ENCODE data around the gene FREM2. TPM values are rescaled to one million over a fixed set of nuclear protein-coding genes. Genes with fewer than 3 reads are reported as not detected.

The FREM2 gene
- total RNA-seq, 1 donor from 2014 or later = 2.8 TPM

GRCh38 chr13:38661010-38661675, 25.7 kb upstream of the FREM2 start:
- no peak overlapping the region for H3K4me3 ChIP-seq (ENCODE audit: insufficient read depth, low read depth, low read length)
- H3K79me2 ChIP-seq (ENCODE audit: insufficient read depth, low read length) = no peaks in the 10 kb centered on the region
- Mint-ChIP-seq H3K4me3 (ENCODE audit: unreplicated experiment) (no peak overlapping the region), H3K9me3 (ENCODE audit: unreplicated experiment) (no peaks in the 10 kb centered on the region), H3K27me3 (ENCODE audit: low read depth, unreplicated experiment) (no peaks in the 10 kb centered on the region), H3K27ac (ENCODE audit: unreplicated experiment) (peak overlapping the region; percentile 53), H3K36me3 (ENCODE audit: low read depth, unreplicated experiment) (no peaks in the 10 kb centered on the region), H3K4me1 (ENCODE audit: low read depth, unreplicated experiment) (peaks cover 23% of the 10 kb centered on the region)
- H3K27me3 ChIP-seq (ENCODE audit: insufficient read depth, low read length) = no peaks in the 10 kb centered on the region
- H3K9me3 ChIP-seq (ENCODE audit: insufficient read depth, low read depth, low read length) = no peaks in the 10 kb centered on the region
- TF ChIP-seq EZH2 (IDR thresholded peaks at IDR 0.05; ENCODE audit: insufficient read depth, low read length) = no peak
- TF ChIP-seq, protein P1, sequence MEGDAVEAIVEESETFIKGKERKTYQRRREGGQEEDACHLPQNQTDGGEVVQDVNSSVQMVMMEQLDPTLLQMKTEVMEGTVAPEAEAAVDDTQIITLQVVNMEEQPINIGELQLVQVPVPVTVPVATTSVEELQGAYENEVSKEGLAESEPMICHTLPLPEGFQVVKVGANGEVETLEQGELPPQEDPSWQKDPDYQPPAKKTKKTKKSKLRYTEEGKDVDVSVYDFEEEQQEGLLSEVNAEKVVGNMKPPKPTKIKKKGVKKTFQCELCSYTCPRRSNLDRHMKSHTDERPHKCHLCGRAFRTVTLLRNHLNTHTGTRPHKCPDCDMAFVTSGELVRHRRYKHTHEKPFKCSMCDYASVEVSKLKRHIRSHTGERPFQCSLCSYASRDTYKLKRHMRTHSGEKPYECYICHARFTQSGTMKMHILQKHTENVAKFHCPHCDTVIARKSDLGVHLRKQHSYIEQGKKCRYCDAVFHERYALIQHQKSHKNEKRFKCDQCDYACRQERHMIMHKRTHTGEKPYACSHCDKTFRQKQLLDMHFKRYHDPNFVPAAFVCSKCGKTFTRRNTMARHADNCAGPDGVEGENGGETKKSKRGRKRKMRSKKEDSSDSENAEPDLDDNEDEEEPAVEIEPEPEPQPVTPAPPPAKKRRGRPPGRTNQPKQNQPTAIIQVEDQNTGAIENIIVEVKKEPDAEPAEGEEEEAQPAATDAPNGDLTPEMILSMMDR (IDR thresholded peaks at IDR 0.05; ENCODE audit: insufficient read depth, low read depth, low read length) = no peak
- DNase-seq (ENCODE audit: low read depth) = peak; percentile 24
- no peaks in the 10 kb centered on the region for H4K20me1 ChIP-seq (ENCODE audit: insufficient read depth, low read length)
- no peak overlapping the region for H3K4me2 ChIP-seq (ENCODE audit: low read length)
- H3K4me1 ChIP-seq (ENCODE audit: insufficient read depth, low read length) = no peaks in the 10 kb centered on the region
- H3K36me3 ChIP-seq (ENCODE audit: insufficient read depth, low read length) = no peaks in the 10 kb centered on the region
- H2AFZ ChIP-seq (ENCODE audit: low read depth, low read length) = no peak overlapping the region
- no peak for FAIRE-seq
- H3K27ac ChIP-seq (ENCODE audit: low read depth, low read length) = no peak overlapping the region
- H3K9ac ChIP-seq (ENCODE audit: low read length) = no peak overlapping the region

GRCh38 chr13:38662362-38662761, 24.5 kb upstream of the FREM2 start:
- H2AFZ ChIP-seq (ENCODE audit: low read depth, low read length) = no peak overlapping the region
- H4K20me1 ChIP-seq (ENCODE audit: insufficient read depth, low read length) = no peaks in the 10 kb centered on the region
- Mint-ChIP-seq H3K4me3 (ENCODE audit: unreplicated experiment) (no peak overlapping the region), H3K4me1 (ENCODE audit: low read depth, unreplicated experiment) (peaks cover 13% of the 10 kb centered on the region), H3K9me3 (ENCODE audit: unreplicated experiment) (no peaks in the 10 kb centered on the region), H3K27ac (ENCODE audit: unreplicated experiment) (no peak overlapping the region), H3K27me3 (ENCODE audit: low read depth, unreplicated experiment) (no peaks in the 10 kb centered on the region), H3K36me3 (ENCODE audit: low read depth, unreplicated experiment) (no peaks in the 10 kb centered on the region)
- TF ChIP-seq, protein P1 (IDR thresholded peaks at IDR 0.05; ENCODE audit: insufficient read depth, low read depth, low read length) = no peak
- no peak for TF ChIP-seq EZH2 (IDR thresholded peaks at IDR 0.05; ENCODE audit: insufficient read depth, low read length)
- H3K9me3 ChIP-seq (ENCODE audit: insufficient read depth, low read depth, low read length) = no peaks in the 10 kb centered on the region
- H3K9ac ChIP-seq (ENCODE audit: low read length) = no peak overlapping the region
- H3K36me3 ChIP-seq (ENCODE audit: insufficient read depth, low read length) = no peaks in the 10 kb centered on the region
- DNase-seq (ENCODE audit: low read depth) (peak; percentile 81), FAIRE-seq (no peak)
- H3K27me3 ChIP-seq (ENCODE audit: insufficient read depth, low read length) = no peaks in the 10 kb centered on the region
- H3K4me3 ChIP-seq (ENCODE audit: insufficient read depth, low read depth, low read length) = no peak overlapping the region
- no peaks in the 10 kb centered on the region for H3K4me1 ChIP-seq (ENCODE audit: insufficient read depth, low read length)
- H3K27ac ChIP-seq (ENCODE audit: low read depth, low read length) = no peak overlapping the region
- H3K4me2 ChIP-seq (ENCODE audit: low read length) = no peak overlapping the region
- no peaks in the 10 kb centered on the region for H3K79me2 ChIP-seq (ENCODE audit: insufficient read depth, low read length)

GRCh38 chr13:38664906-38665305, 22.0 kb upstream of the FREM2 start:
- DNase-seq (ENCODE audit: low read depth) (no peak), FAIRE-seq (no peak)
- Mint-ChIP-seq H3K9me3 (ENCODE audit: unreplicated experiment) (no peaks in the 10 kb centered on the region), H3K36me3 (ENCODE audit: low read depth, unreplicated experiment) (no peaks in the 10 kb centered on the region), H3K27me3 (ENCODE audit: low read depth, unreplicated experiment) (no peaks in the 10 kb centered on the region), H3K4me1 (ENCODE audit: low read depth, unreplicated experiment) (peaks cover 13% of the 10 kb centered on the region), H3K27ac (ENCODE audit: unreplicated experiment) (no peak overlapping the region), H3K4me3 (ENCODE audit: unreplicated experiment) (no peak overlapping the region)
- Histone ChIP-seq H4K20me1 (ENCODE audit: insufficient read depth, low read length) (no peaks in the 10 kb centered on the region), H3K9ac (ENCODE audit: low read length) (no peak overlapping the region), H3K9me3 (ENCODE audit: insufficient read depth, low read depth, low read length) (no peaks in the 10 kb centered on the region), H3K27ac (ENCODE audit: low read depth, low read length) (no peak overlapping the region), H3K4me3 (ENCODE audit: insufficient read depth, low read depth, low read length) (no peak overlapping the region), H3K36me3 (ENCODE audit: insufficient read depth, low read length) (no peaks in the 10 kb centered on the region), H3K79me2 (ENCODE audit: insufficient read depth, low read length) (no peaks in the 10 kb centered on the region), H3K4me2 (ENCODE audit: low read length) (no peak overlapping the region), H3K4me1 (ENCODE audit: insufficient read depth, low read length) (no peaks in the 10 kb centered on the region), H3K27me3 (ENCODE audit: insufficient read depth, low read length) (no peaks in the 10 kb centered on the region), H2AFZ (ENCODE audit: low read depth, low read length) (no peak overlapping the region)
- TF ChIP-seq, protein P1 (IDR thresholded peaks at IDR 0.05; ENCODE audit: insufficient read depth, low read depth, low read length) = no peak

All from astrocyte (in vitro differentiated cells and primary cell).